IMR-90 (cell line): ENCODE results near the gene CAMTA1. TPM values are rescaled to one million over a fixed set of nuclear protein-coding genes. Genes with fewer than 3 reads are reported as not detected.

Experiments used
- ATAC-seq: fragments of 200-7000 bp; cut with Tn5 transposase; 2 replicates; pipeline ENCODE4 v1.9.1; 2020; ENCODE audit warnings: low read depth, mild to moderate bottlenecking, moderate library complexity
- BruUV-seq: library from RNA; stranded (reverse); fragments of 400-500 nt; replicated peaks from 2 replicates; lab custom pipeline; 2021; lab: Mats Ljungman, UMichigan
- CTCF ChIA-PET: fragments of 300-600 bp; formaldehyde crosslinking; extraction: SDS; loops from one replicate; lab custom pipeline; 2021; ENCODE audit warnings: antibody characterized with exemption; lab: Yijun Ruan, JAX
- POLR2A ChIA-PET: fragments of 300-600 bp; sonication (Branson Sonifier 250); formaldehyde crosslinking; loops from one replicate; lab custom pipeline; 2022; ENCODE audit warnings: antibody characterized with exemption; ENCODE audit not compliant: unreplicated experiment; lab: Charles Lee
- DNase-seq: peaks from one replicate; pipeline ENCODE4 v3.0.0; 2013
- H2AFZ ChIP-seq: replicated peaks from 2 replicates; pipeline ENCODE3; 2013; ENCODE audit warnings: low read length, mild to moderate bottlenecking; ENCODE audit not compliant: poor library complexity
- H2AK5ac ChIP-seq: 2 replicates; pipeline ENCODE4 v1.6.1; 2013; ENCODE audit warnings: low read depth, low read length, inconsistent platforms
- H2AK9ac ChIP-seq: replicated peaks from 2 replicates; pipeline ENCODE3; 2013; ENCODE audit warnings: mild to moderate bottlenecking, low read depth, low read length, moderate library complexity; ENCODE audit not compliant: poor library complexity
- H2BK120ac ChIP-seq: 2 replicates; pipeline ENCODE4 v1.6.1; 2013; ENCODE audit warnings: low read depth, low read length, inconsistent platforms
- H2BK15ac ChIP-seq: 3 replicates; pipeline ENCODE4 v1.6.1; 2013; ENCODE audit warnings: low read depth, low read length, inconsistent platforms
- H2BK20ac ChIP-seq: 2 replicates; pipeline ENCODE4 v1.6.1; 2013; ENCODE audit warnings: low read depth, mild to moderate bottlenecking, inconsistent platforms, low read length, moderate library complexity
- H2BK5ac ChIP-seq: 2 replicates; pipeline ENCODE4 v1.6.1; 2013; ENCODE audit warnings: mild to moderate bottlenecking, low read depth, low read length, inconsistent platforms; ENCODE audit not compliant: poor library complexity, severe bottlenecking
- H3K14ac ChIP-seq: replicated peaks from 2 replicates; pipeline ENCODE4 v1.6.1; 2013; ENCODE audit warnings: low read depth, low read length, inconsistent platforms
- H3K18ac ChIP-seq: 2 replicates; pipeline ENCODE4 v1.6.1; 2013; ENCODE audit warnings: low read depth, low read length, control low read depth
- H3K23ac ChIP-seq: 2 replicates; pipeline ENCODE4 v1.6.1; 2013; ENCODE audit warnings: low read depth, low read length, inconsistent platforms
- H3K27ac ChIP-seq: 2 replicates; pipeline ENCODE4 v1.5.1; 2013; ENCODE audit warnings: mild to moderate bottlenecking, control low read depth, low read length; ENCODE audit not compliant: insufficient read depth
- H3K27me3 ChIP-seq: 2 replicates; pipeline ENCODE4 v1.6.1; 2013; ENCODE audit warnings: low read length; ENCODE audit not compliant: control insufficient read depth, insufficient read depth
- H3K36me3 ChIP-seq: 2 replicates; pipeline ENCODE4 v1.6.1; 2013; ENCODE audit warnings: low read length, mixed read lengths; ENCODE audit not compliant: control insufficient read depth, insufficient read depth
- H3K4ac ChIP-seq: 2 replicates; pipeline ENCODE4 v1.6.1; 2013; ENCODE audit warnings: low read depth, low read length, inconsistent platforms
- H3K4me1 ChIP-seq: 2 replicates; pipeline ENCODE4 v1.6.1; 2013; ENCODE audit warnings: low read length, mixed read lengths; ENCODE audit not compliant: control insufficient read depth, insufficient read depth
- H3K4me2 ChIP-seq: 2 replicates; pipeline ENCODE4 v1.6.1; 2013; ENCODE audit warnings: low read depth, mild to moderate bottlenecking, control low read depth, low read length, moderate library complexity
- H3K4me3 ChIP-seq: 2 replicates; pipeline ENCODE4 v1.5.1; 2013; ENCODE audit warnings: low read depth, mild to moderate bottlenecking, control low read depth, low read length, moderate library complexity; ENCODE audit not compliant: insufficient read depth
- H3K56ac ChIP-seq: 2 replicates; pipeline ENCODE4 v1.6.1; 2013; ENCODE audit warnings: low read length, inconsistent platforms; ENCODE audit not compliant: insufficient read depth; ENCODE audit errors: extremely low read depth
- H3K79me1 ChIP-seq, 2 experiments: 2 replicates each; pipeline ENCODE4 v1.6.1; 2013; ENCODE audit warnings: low read length in 2 of 2, inconsistent platforms in 1 of 2, low read depth in 1 of 2
- H3K9ac ChIP-seq: 2 replicates; pipeline ENCODE4 v1.6.1; 2013; ENCODE audit warnings: low read depth, low read length, control low read depth
- H3K9me1 ChIP-seq: 2 replicates; pipeline ENCODE4 v1.6.1; 2013; ENCODE audit warnings: low read length, inconsistent platforms; ENCODE audit not compliant: insufficient read depth
- H3K9me3 ChIP-seq: 2 replicates; pipeline ENCODE4 v1.6.1; 2013; ENCODE audit warnings: low read length; ENCODE audit not compliant: control insufficient read depth, insufficient read depth
- H4K20me1 ChIP-seq: 2 replicates; pipeline ENCODE4 v1.6.1; 2013; ENCODE audit warnings: low read length, inconsistent platforms; ENCODE audit not compliant: insufficient read depth
- H4K5ac ChIP-seq: 2 replicates; pipeline ENCODE4 v1.6.1; 2013; ENCODE audit warnings: mild to moderate bottlenecking, low read depth, low read length, control low read depth
- H4K8ac ChIP-seq, 2 experiments: 2 replicates each; pipeline ENCODE4 v1.6.1; 2013; ENCODE audit warnings: low read depth in 2 of 2, low read length in 2 of 2, control low read depth in 1 of 2, inconsistent platforms in 1 of 2
- H4K91ac ChIP-seq: 2 replicates; pipeline ENCODE4 v1.6.1; 2013; ENCODE audit warnings: low read depth, low read length, inconsistent platforms; ENCODE audit not compliant: insufficient read depth
- BHLHE40 ChIP-seq: fragments of 150-350 bp; IDR thresholded peaks from 2 replicates; pipeline ENCODE4 v1.6.1; 2016; ENCODE audit warnings: mild to moderate bottlenecking, low read depth, low read length
- FOS ChIP-seq: fragments of 150-350 bp; IDR thresholded peaks from 2 replicates; pipeline ENCODE4 v1.6.1; 2016; ENCODE audit warnings: low read depth, low read length
- MAFK ChIP-seq: IDR thresholded peaks from 2 replicates; pipeline ENCODE4 v1.6.1; 2012; ENCODE audit warnings: low read depth, low read length, improper control_type of control experiment
- MAZ ChIP-seq: IDR thresholded peaks from 2 replicates; pipeline ENCODE4 v1.6.1; 2012; ENCODE audit warnings: low read depth, mild to moderate bottlenecking, low read length, improper control_type of control experiment, moderate library complexity, borderline replicate concordance
- MXI1 ChIP-seq: IDR thresholded peaks from 2 replicates; pipeline ENCODE4 v1.6.1; 2012; ENCODE audit warnings: low read depth, mild to moderate bottlenecking, low read length, moderate library complexity, borderline replicate concordance
- NFE2L2 ChIP-seq: fragments of 150-350 bp; IDR thresholded peaks from 2 replicates; pipeline ENCODE4 v1.6.1; 2016; ENCODE audit warnings: low read depth, mild to moderate bottlenecking, low read length
- POLR2A ChIP-seq: IDR thresholded peaks from 2 replicates; pipeline ENCODE4 v1.6.1; 2012; ENCODE audit warnings: mild to moderate bottlenecking, low read depth, low read length
- RAD21 ChIP-seq: IDR thresholded peaks from 2 replicates; pipeline ENCODE4 v1.6.1; 2012; ENCODE audit warnings: low read length, improper control_type of control experiment
- RCOR1 ChIP-seq: IDR thresholded peaks from 2 replicates; pipeline ENCODE4 v1.6.1; 2012; ENCODE audit warnings: mild to moderate bottlenecking, low read length, improper control_type of control experiment; ENCODE audit not compliant: insufficient replicate concordance
- WGBS, 2 experiments: methylation state at CpG; one replicate each; pipeline versions ENCODE4 v1.1.5 to v1.1.7; 2013; ENCODE audit warnings: missing lambda C conversion rate in 2 of 2; ENCODE audit not compliant: insufficient read length in 1 of 2; ENCODE audit errors: extremely low coverage in 2 of 2; 5-methylcytosine and 5-hydroxymethylcytosine counted together
- dilution Hi-C: fragments of 300-500 bp; cut with HindIII; formaldehyde crosslinking; loops from one replicate; pipeline ENCODE4 v1.14.3; 2018; ENCODE audit warnings: low sequenced_read_pairs; ENCODE audit not compliant: unreplicated experiment
- in situ Hi-C: fragments of 300-500 bp; cut with MboI; formaldehyde crosslinking; loops from 3 replicates; pipeline ENCODE4 v1.14.3; 2019; ENCODE audit warnings: low sequenced_read_pairs, inconsistent platforms, mixed read lengths
- intact Hi-C: fragments of 100-400 bp; cut with micrococcal nuclease; formaldehyde crosslinking; loops from 2 replicates; pipeline ENCODE4 v1.10.0; 2022
- polyA plus RNA-seq, 3 experiments: library from polyadenylated mRNA; depleted of rRNA; stranded (reverse); fragments of >200 nt; gene quantifications; 2 replicates each; pipeline ENCODE4 v1.2.3, GENCODE V29; 2012; ENCODE audit warnings: low replicate concordance in 1 of 3
- total RNA-seq: library from RNA; depleted of rRNA; stranded (reverse); fragments of >200 nt; gene quantifications from 2 replicates; pipeline ENCODE4 v1.2.3, GENCODE V29; 2012

Gene CAMTA1
- total and polyA plus RNA-seq, 2 of the 4 experiments (the other 2 are of a cell fraction) = 35.5 to 74.3 TPM

DNA sequence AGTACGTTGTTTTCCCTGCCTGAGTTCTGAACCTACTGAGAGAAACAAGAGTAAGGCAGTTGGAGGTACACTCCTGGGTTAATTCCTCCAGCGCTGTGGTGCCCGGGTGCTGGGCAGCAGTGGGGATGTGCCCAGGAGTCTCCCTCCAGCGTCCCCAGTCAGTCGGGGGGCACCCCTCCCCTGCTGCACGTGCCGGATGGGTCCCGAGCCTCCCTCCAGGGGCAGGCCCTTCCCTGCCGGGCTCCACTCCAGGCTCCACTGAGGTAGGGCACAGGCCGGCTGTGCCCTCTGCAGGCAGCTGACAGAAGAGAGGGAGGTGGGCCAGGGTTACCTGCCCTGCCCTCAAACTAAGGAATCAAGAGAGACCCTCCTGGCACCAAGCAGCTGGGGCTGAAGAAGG is 747.8 kb downstream of the CAMTA1 start:
- Histone ChIP-seq H4K20me1 (no peaks in the 10 kb centered on the region), H3K9me3 (peaks cover 2% of the 10 kb centered on the region; the same call in 1 of the 2 replicates), H3K36me3 (no peaks in the 10 kb centered on the region), H2AK9ac (no peak overlapping the region), H4K5ac (no peak overlapping the region), H3K14ac (no peak overlapping the region), H2AFZ (no peak overlapping the region), H3K4me2 (no peak overlapping the region), H3K9ac (no peak overlapping the region), H3K23ac (no peak overlapping the region), H4K91ac (no peak overlapping the region), H3K27ac (no peak overlapping the region), H3K4ac (no peak overlapping the region), H3K79me1 (no peaks in the 10 kb centered on the region), H2BK120ac (no peak overlapping the region), H2AK5ac (no peak overlapping the region), H2BK20ac (no peak overlapping the region), H3K4me3 (no peak overlapping the region), H3K56ac (no peak overlapping the region), H3K18ac (no peak overlapping the region), H3K4me1 (no peaks in the 10 kb centered on the region; the same call in 1 of the 2 replicates), H2BK5ac (no peak overlapping the region), H3K27me3 (no peaks in the 10 kb centered on the region), H2BK15ac (no peak overlapping the region), H3K9me1 (no peaks in the 10 kb centered on the region), H4K8ac (no peak overlapping the region)
- no peak for DNase-seq
- dilution Hi-C loops (no loop called here), intact Hi-C loops (no loop called here), in situ Hi-C loops (no loop called here)
- ATAC-seq = no peak
- ChIA-PET POLR2A (no interaction called here), CTCF (no interaction called here)
- no TSS peak for BruUV-seq
- TF ChIP-seq MXI1 (no peak), POLR2A (no peak), FOS (no peak), BHLHE40 (no peak), NFE2L2 (no peak), RCOR1 (no peak), MAZ (no peak), MAFK (no peak), RAD21 (no peak)
- WGBS, 2 experiments = no CpG with 5 or more reads among the region's 10 CpGs
